CD4-positive, alpha-beta memory T cell (primary cell): ENCODE results near the gene C22orf15. TPM values are rescaled to one million over a fixed set of nuclear protein-coding genes. Genes with fewer than 3 reads are reported as not detected.

Experiments used
- CTCF ChIA-PET: fragments of 350-600 bp; sonication (Branson Sonifier 250); formaldehyde crosslinking; loops from one replicate; lab custom pipeline; 2021; ENCODE audit warnings: inconsistent platforms; ENCODE audit not compliant: partially characterized antibody; lab: Charles Lee
- POLR2A ChIA-PET: fragments of 350-600 bp; sonication (Branson Sonifier 250); formaldehyde crosslinking; loops from one replicate; lab custom pipeline; 2021; ENCODE audit not compliant: partially characterized antibody; lab: Charles Lee
- DNase-seq, 5 donors: peaks; one replicate each; pipeline versions ENCODE4 v3.0.0 to v3.0.0-alpha.2; 2020 to 2022; ENCODE audit warnings: mixed read lengths in 1 of 5
- H3K27ac ChIP-seq: one replicate; pipeline ENCODE4 v1.7.0; 2013; ENCODE audit warnings: low read depth, low read length
- H3K27me3 ChIP-seq: 2 replicates; pipeline ENCODE4 v1.7.0; 2013; ENCODE audit warnings: mild to moderate bottlenecking, low read length, moderate library complexity; ENCODE audit not compliant: insufficient read depth
- H3K36me3 ChIP-seq: 2 replicates; pipeline ENCODE4 v1.7.0; 2013; ENCODE audit warnings: mild to moderate bottlenecking, low read length, moderate library complexity; ENCODE audit not compliant: insufficient read depth
- H3K4me1 ChIP-seq: 2 replicates; pipeline ENCODE4 v1.7.0; 2013; ENCODE audit warnings: mild to moderate bottlenecking, low read length, moderate library complexity; ENCODE audit not compliant: insufficient read depth
- H3K4me3 ChIP-seq, 2 donors: one replicate each; pipeline ENCODE4 v1.7.0; 2013; ENCODE audit warnings: low read length in 2 of 2, mild to moderate bottlenecking in 1 of 2
- H3K9me3 ChIP-seq, 2 donors: one replicate each; pipeline ENCODE4 v1.7.0; 2013; ENCODE audit warnings: low read length in 2 of 2, control low read depth in 1 of 2; ENCODE audit not compliant: control insufficient read depth in 1 of 2
- H3K27ac Mint-ChIP-seq, 7 donors: one replicate each; pipeline ENCODE4 v1.8.0; 2020 to 2021; ENCODE audit warnings: mixed read lengths in 7 of 7, mild to moderate bottlenecking in 6 of 7, inconsistent platforms in 3 of 7, moderate library complexity in 3 of 7
- H3K27me3 Mint-ChIP-seq, 2 donors: one replicate each; pipeline ENCODE4 v1.8.0; 2020 to 2021; ENCODE audit warnings: mixed read lengths in 2 of 2
- H3K36me3 Mint-ChIP-seq, 2 donors: one replicate each; pipeline ENCODE4 v1.8.0; 2020 to 2021; ENCODE audit warnings: mixed read lengths in 2 of 2, inconsistent platforms in 1 of 2, mild to moderate bottlenecking in 1 of 2
- H3K4me1 Mint-ChIP-seq, 4 donors: one replicate each; pipeline ENCODE4 v1.8.0; 2020 to 2021; ENCODE audit warnings: mixed read lengths in 4 of 4, mild to moderate bottlenecking in 1 of 4
- H3K4me3 Mint-ChIP-seq, 8 donors: one replicate each; pipeline ENCODE4 v1.8.0; 2020 to 2021; ENCODE audit warnings: mixed read lengths in 8 of 8, mild to moderate bottlenecking in 7 of 8, moderate library complexity in 6 of 8, inconsistent platforms in 3 of 8
- H3K9me3 Mint-ChIP-seq, 8 donors: one replicate each; pipeline ENCODE4 v1.8.0; 2020 to 2021; ENCODE audit warnings: mixed read lengths in 8 of 8, mild to moderate bottlenecking in 5 of 8, inconsistent platforms in 3 of 8, moderate library complexity in 1 of 8
- intact Hi-C: fragments of 100-400 bp; cut with micrococcal nuclease; formaldehyde crosslinking; loops from one replicate; pipeline ENCODE4 v1.15.1; 2023
- polyA plus RNA-seq, 2 donors: library from polyadenylated mRNA; unstranded; fragments of 300-500 nt; fragmentation: Illumina TruSeq; gene quantifications; one replicate each; pipeline ENCODE4 v1.2.3, GENCODE V29; 2021
- total RNA-seq, 2 experiments: library from RNA; stranded (reverse); gene quantifications; one replicate each; pipeline ENCODE4 v1.2.3, GENCODE V29; 2021

C22orf15 gene
- total and polyA plus RNA-seq, 4 experiments from 2014 or later, result 0.34 to 1.9 (median 1.4) TPM

DNA sequence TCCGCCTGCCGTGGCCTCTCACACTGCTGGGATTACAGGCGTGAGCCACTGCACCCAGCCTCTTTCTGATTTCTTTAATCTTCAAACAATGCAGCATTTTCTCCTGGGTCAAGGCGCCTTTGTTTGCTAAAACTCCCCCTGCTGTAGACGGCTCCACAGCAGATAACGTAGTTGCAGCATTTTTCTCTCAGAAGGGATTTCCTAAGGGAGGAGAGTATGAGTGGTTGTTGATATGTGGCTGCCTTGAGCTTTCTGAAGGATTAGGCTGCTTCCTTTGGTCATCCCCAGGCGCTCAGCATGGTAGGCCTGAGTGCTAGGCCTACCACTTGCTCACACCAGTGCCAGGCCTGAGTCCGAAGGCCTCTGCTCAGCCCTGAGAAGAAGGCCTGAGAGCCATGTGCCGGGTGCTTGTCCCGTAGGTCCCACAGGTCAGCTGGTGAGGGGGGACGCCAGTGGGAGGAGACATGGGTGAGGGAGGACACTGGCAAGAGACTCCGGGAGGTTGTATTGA, 42.0 kb downstream of the C22orf15 start:
- no peaks in the 10 kb centered on the region for H3K9me3 ChIP-seq
- no peak overlapping the region for H3K27ac ChIP-seq
- Mint-ChIP-seq H3K4me3 (no peak overlapping the region), H3K4me1 (no peaks in the 10 kb centered on the region), H3K9me3 (no peaks in the 10 kb centered on the region), H3K27ac (peak overlapping the region in 2 of 7 donors; percentile 30 to 36), H3K27me3 (no peaks in the 10 kb centered on the region), H3K36me3 (peaks cover 59 to 66% of the 10 kb centered on the region in 2 donors)
- ChIA-PET CTCF (interaction anchor here (1.0 kb wide), 1 partner anchor 34 kb away, joined by 3 read pairs; no protein-coding TSS in a partner anchor), POLR2A (no interaction called here)
- H3K4me1 ChIP-seq, result no peaks in the 10 kb centered on the region
- H3K4me3 ChIP-seq, result no peak overlapping the region
- peaks cover 63% of the 10 kb centered on the region for H3K36me3 ChIP-seq
- DNase-seq, result no peak
- no peaks in the 10 kb centered on the region for H3K27me3 ChIP-seq
- intact Hi-C loops, result no loop called here

DNA sequence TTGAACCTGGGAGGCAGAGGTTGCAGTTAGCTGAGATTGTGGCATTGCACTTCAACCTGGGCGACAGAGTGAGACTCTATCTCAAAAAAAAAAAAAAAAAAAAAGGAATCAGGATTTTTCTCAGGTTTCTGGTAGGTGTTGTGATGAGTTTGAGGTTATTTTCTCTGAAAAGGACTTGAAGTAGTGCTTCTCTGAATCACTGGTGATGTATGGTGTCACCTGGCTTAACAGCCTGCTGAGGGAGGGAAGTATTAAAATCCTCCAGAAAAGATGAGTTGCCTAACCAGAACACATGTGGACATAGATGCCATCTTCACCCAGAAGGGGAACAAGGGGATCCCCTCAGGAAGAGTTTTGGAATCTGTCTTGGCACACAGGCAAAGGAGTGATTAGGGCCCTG, 44.0 kb downstream of the C22orf15 start:
- Histone ChIP-seq H3K4me3 (no peak overlapping the region), H3K9me3 (no peaks in the 10 kb centered on the region), H3K36me3 (peaks cover 43% of the 10 kb centered on the region), H3K4me1 (no peaks in the 10 kb centered on the region), H3K27ac (no peak overlapping the region), H3K27me3 (no peaks in the 10 kb centered on the region)
- Mint-ChIP-seq H3K27ac (peak overlapping the region in 2 of 7 donors; percentile 0 to 22), H3K9me3 (no peaks in the 10 kb centered on the region), H3K36me3 (peaks cover 50 to 52% of the 10 kb centered on the region in 2 donors), H3K27me3 (no peaks in the 10 kb centered on the region), H3K4me3 (no peak overlapping the region), H3K4me1 (peaks cover 0 to 2% (median 0%) of the 10 kb centered on the region in 4 donors)
- no peak for DNase-seq
- POLR2A ChIA-PET, result no interaction called here
- CTCF ChIA-PET, result no interaction called here
- intact Hi-C loops, result no loop called here

GRCh38 chr22:23812378-23812777, 49.6 kb downstream of the C22orf15 start:
- H3K9me3 ChIP-seq, result no peaks in the 10 kb centered on the region
- H3K36me3 ChIP-seq, result peaks cover 12% of the 10 kb centered on the region
- Mint-ChIP-seq H3K27me3 (no peaks in the 10 kb centered on the region), H3K9me3 (no peaks in the 10 kb centered on the region), H3K4me1 (peaks cover 0 to 2% (median 0%) of the 10 kb centered on the region in 4 donors), H3K4me3 (no peak overlapping the region), H3K36me3 (peaks cover 37 to 40% of the 10 kb centered on the region in 2 donors), H3K27ac (no peak overlapping the region)
- intact Hi-C loops, result no loop called here
- CTCF ChIA-PET, result no interaction called here
- no peaks in the 10 kb centered on the region for H3K27me3 ChIP-seq
- no peaks in the 10 kb centered on the region for H3K4me1 ChIP-seq
- no peak for DNase-seq
- POLR2A ChIA-PET, result no interaction called here
- H3K4me3 ChIP-seq, result no peak overlapping the region
- no peak overlapping the region for H3K27ac ChIP-seq

Other genes with a start within 250 kb of the C22orf15 start
- gene IGLL1, start 182.7 kb upstream of the C22orf15 start, total RNA-seq, result not detected
- gene IGLL1, start 182.7 kb upstream of the C22orf15 start, polyA plus RNA-seq, result not detected
- 1 to 10 TPM; 4.2 to 4.5 TPM for gene DRICH1, start 130.7 kb upstream of the C22orf15 start, total RNA-seq
- gene DRICH1, start 130.7 kb upstream of the C22orf15 start, polyA plus RNA-seq, result not detected
- gene RGL4, start 72.0 kb upstream of the C22orf15 start, total RNA-seq, result 1 to 10 TPM; 7.2 to 9.8 TPM
- 10 to 100 TPM; 58.3 to 64.9 TPM for gene RGL4, start 72.0 kb upstream of the C22orf15 start, polyA plus RNA-seq
- gene ZNF70, start 11.9 kb upstream of the C22orf15 start, total RNA-seq, result 1 to 10 TPM; 6.4 to 7.4 TPM
- gene ZNF70, start 11.9 kb upstream of the C22orf15 start, polyA plus RNA-seq, result under 1 TPM in 1 of 2 donors, not detected in 1; 0.37 TPM
- gene VPREB3, start 8.6 kb upstream of the C22orf15 start, total RNA-seq, result not detected
- gene VPREB3, start 8.6 kb upstream of the C22orf15 start, polyA plus RNA-seq, result 1 to 10 TPM; 1.2 to 5.5 TPM
- gene CHCHD10, start 5.0 kb downstream of the C22orf15 start, total RNA-seq, result 10 to 100 TPM; 44.7 to 45.9 TPM
- 10 to 100 TPM; 16.3 to 33.1 TPM for gene CHCHD10, start 5.0 kb downstream of the C22orf15 start, polyA plus RNA-seq
- gene MMP11, start 9.9 kb downstream of the C22orf15 start, total RNA-seq, result 1 to 10 TPM in 1 of 2 experiments, under 1 TPM in 1; 0.79 to 1.6 TPM
- 1 to 10 TPM; 1.0 to 1.1 TPM for gene MMP11, start 9.9 kb downstream of the C22orf15 start, polyA plus RNA-seq
- 10 to 100 TPM; 41.2 to 42.3 TPM for gene SMARCB1, start 24.0 kb downstream of the C22orf15 start, total RNA-seq
- gene SMARCB1, start 24.0 kb downstream of the C22orf15 start, polyA plus RNA-seq, result 10 to 100 TPM; 36.6 to 46.0 TPM
- gene DERL3, start 76.0 kb downstream of the C22orf15 start, total RNA-seq, result 1 to 10 TPM; 1.9 to 2.9 TPM
- 1 to 10 TPM in 1 of 2 donors, under 1 TPM in 1; 0.25 to 1.5 TPM for gene DERL3, start 76.0 kb downstream of the C22orf15 start, polyA plus RNA-seq
- gene SLC2A11, start 94.9 kb downstream of the C22orf15 start, total RNA-seq, result 10 to 100 TPM; 24.5 to 27.2 TPM
- gene SLC2A11, start 94.9 kb downstream of the C22orf15 start, polyA plus RNA-seq, result 1 to 10 TPM; 3.9 to 5.0 TPM
- gene MIF, start 131.4 kb downstream of the C22orf15 start, total RNA-seq, result 100 to 1,000 TPM; 208 to 217 TPM
- gene MIF, start 131.4 kb downstream of the C22orf15 start, polyA plus RNA-seq, result 1,000 to 10,000 TPM; 1,156 to 1,346 TPM
- not detected for gene GSTT2B, start 198.2 kb downstream of the C22orf15 start, total RNA-seq
- not detected for gene GSTT2B, start 198.2 kb downstream of the C22orf15 start, polyA plus RNA-seq
- 1 to 10 TPM; 5.3 to 6.1 TPM for gene DDTL, start 203.9 kb downstream of the C22orf15 start, total RNA-seq
- 1 to 10 TPM in 1 of 2 donors, under 1 TPM in 1; 0.32 to 1.9 TPM for gene DDTL, start 203.9 kb downstream of the C22orf15 start, polyA plus RNA-seq
- 10 to 100 TPM; 93.5 to 97.2 TPM for gene DDT, start 211.5 kb downstream of the C22orf15 start, total RNA-seq
- 100 to 1,000 TPM; 103 to 133 TPM for gene DDT, start 211.5 kb downstream of the C22orf15 start, polyA plus RNA-seq
- gene GSTT2, start 217.1 kb downstream of the C22orf15 start, total RNA-seq, result not detected
- gene GSTT2, start 217.1 kb downstream of the C22orf15 start, polyA plus RNA-seq, result not detected
- not detected for gene GSTT4, start 242.5 kb downstream of the C22orf15 start, total RNA-seq
- not detected for gene GSTT4, start 242.5 kb downstream of the C22orf15 start, polyA plus RNA-seq
- gene CABIN1, start 248.3 kb downstream of the C22orf15 start, total RNA-seq, result 100 to 1,000 TPM; 114 to 117 TPM
- gene CABIN1, start 248.3 kb downstream of the C22orf15 start, polyA plus RNA-seq, result 10 to 100 TPM in 1 of 2 donors, 1 to 10 TPM in 1; 2.2 to 14.8 TPM